ENCODE data around the gene RHOBTB3. TPM values are rescaled to one million over a fixed set of nuclear protein-coding genes. Genes with fewer than 3 reads are reported as not detected.

RHOBTB3 gene, protein sequence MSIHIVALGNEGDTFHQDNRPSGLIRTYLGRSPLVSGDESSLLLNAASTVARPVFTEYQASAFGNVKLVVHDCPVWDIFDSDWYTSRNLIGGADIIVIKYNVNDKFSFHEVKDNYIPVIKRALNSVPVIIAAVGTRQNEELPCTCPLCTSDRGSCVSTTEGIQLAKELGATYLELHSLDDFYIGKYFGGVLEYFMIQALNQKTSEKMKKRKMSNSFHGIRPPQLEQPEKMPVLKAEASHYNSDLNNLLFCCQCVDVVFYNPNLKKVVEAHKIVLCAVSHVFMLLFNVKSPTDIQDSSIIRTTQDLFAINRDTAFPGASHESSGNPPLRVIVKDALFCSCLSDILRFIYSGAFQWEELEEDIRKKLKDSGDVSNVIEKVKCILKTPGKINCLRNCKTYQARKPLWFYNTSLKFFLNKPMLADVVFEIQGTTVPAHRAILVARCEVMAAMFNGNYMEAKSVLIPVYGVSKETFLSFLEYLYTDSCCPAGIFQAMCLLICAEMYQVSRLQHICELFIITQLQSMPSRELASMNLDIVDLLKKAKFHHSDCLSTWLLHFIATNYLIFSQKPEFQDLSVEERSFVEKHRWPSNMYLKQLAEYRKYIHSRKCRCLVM
- total RNA-seq, result 128 and 196 TPM in 2 replicates

GRCh38 chr5:95730730-95731570 is at the start of gene RHOBTB3:
Gene RHOBTB3 (plus strand): TSS chr5:95731336. CDS start chr5:95731683, 347 bp downstream.

DNA sequence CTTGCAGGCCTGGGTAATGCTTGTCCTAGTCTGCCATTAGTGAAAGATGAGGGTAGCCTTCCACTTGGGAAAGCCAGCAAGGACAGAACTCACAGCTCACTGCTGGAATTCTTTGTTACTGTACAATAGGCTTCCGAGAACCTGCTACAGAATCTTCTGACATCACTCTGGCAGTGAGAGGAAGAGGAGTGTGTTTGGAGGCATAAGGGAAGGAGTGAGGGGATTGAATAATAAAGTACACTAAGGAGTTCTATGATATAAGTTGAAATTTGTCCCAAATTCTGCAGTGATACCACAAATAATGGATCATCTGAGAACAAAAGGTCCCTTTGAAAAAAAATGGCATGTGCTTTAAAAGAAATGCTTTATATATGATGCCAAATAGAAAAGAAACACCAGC is 48.2 kb upstream of the RHOBTB3 start, which contains the start of gene SPATA9:
Gene SPATA9 (minus strand): TSS at position 101 of the 400 bp plus-strand sequence. CDS start 137 bp downstream, outside the sequence.

DNA sequence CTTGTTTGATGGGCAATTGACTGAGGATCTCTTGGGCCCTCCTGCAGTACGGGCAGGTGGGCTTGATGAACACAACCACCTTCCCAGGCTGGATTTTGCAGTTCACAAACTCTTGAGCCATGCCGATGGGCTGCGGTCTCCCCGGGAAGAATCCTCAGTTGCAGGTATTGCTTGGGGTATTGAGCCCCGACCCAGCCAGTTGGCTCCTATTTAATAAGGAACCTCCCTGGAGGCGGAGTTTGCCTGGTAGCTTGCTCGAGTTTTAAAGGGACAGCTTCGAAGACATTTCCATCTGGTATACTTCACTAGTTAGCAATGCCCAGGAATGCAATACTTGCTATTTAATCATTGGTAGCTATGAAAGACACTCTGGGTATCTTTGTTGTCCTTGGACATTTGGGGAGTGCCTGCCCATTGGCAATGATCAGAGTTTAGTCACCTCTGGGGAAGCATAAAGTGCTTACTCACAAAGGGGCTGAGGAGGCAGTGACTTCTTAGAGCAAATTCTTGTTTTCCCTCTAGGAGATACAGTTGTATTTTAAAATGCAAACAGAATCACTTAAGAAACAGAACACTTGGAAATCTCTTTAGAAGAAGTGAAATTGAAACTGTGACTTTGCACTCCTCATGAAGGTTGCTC is 91.5 kb downstream of the RHOBTB3 start, which contains the start of gene GLRX:
Gene GLRX (minus strand): TSS at position 185 of the 640 bp plus-strand sequence. CDS start 64 bp downstream, at position 121.

Other genes with a start within 250 kb of the RHOBTB3 start
- gene SKIC3, start 176.4 kb upstream of the RHOBTB3 start, total RNA-seq, result 101 and 140 TPM in 2 replicates
- gene ARSK, start 176.2 kb upstream of the RHOBTB3 start, total RNA-seq, result 8.8 and 18.8 TPM in 2 replicates
- gene GPR150, start 111.2 kb upstream of the RHOBTB3 start, total RNA-seq, result under 0.01 and 0.43 TPM in 2 replicates
- gene RFESD, start 84.6 kb upstream of the RHOBTB3 start, total RNA-seq, result 1.0 and 2.0 TPM in 2 replicates
- gene SPATA9, start 48.3 kb upstream of the RHOBTB3 start, total RNA-seq, result 0.57 and 0.88 TPM in 2 replicates
- gene GLRX, start 91.4 kb downstream of the RHOBTB3 start, total RNA-seq, result 54.5 and 146 TPM in 2 replicates
- gene ELL2, start 230.5 kb downstream of the RHOBTB3 start, total RNA-seq, result 81.0 and 116 TPM in 2 replicates